ENCODE measurements around the gene CEP85L. TPM values are rescaled to one million over a fixed set of nuclear protein-coding genes. Genes with fewer than 3 reads are reported as not detected.

Gene CEP85L
- total RNA-seq, 1 experiment from 2014 or later = 5.8 TPM

DNA sequence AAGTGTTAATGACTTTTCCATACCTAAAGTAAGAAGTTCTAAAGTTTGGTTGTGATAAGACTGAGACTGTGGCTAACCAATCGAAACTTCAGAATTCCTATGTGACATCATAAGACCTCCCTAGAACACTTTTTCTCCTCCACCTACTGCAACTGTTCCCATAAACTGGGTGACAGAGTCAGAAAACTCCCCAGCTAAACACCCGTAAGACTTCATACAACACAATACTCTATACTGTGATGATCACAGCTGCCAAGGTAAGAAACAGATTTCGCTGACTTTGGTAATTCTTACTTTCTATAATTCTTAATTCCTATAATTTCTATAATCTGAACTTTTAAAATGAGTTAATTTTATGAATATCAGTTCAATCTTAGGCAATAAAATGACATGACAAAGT, 103.3 kb downstream of the CEP85L start, which contains the start of gene PLN:
PLN (plus strand) TSS at position 161 of the 400 bp plus-strand sequence. CDS start 10,626 bp downstream, outside the sequence.
- BruUV-seq (replicated peaks) = no TSS peak
- Mint-ChIP-seq H3K27me3 (ENCODE audit: unreplicated experiment) (no peaks in the 10 kb centered on the region), H3K36me3 (ENCODE audit: insufficient read depth, unreplicated experiment) (no peaks in the 10 kb centered on the region), H3K9me3 (ENCODE audit: low read depth, unreplicated experiment) (no peaks in the 10 kb centered on the region), H3K4me3 (ENCODE audit: low read depth, unreplicated experiment) (no peak within 1 kb of the TSS), H3K27ac (ENCODE audit: unreplicated experiment) (no peak within 1 kb of the TSS), H3K4me1 (ENCODE audit: low read depth, unreplicated experiment) (peaks cover 5% of the 10 kb centered on the region)
- CTCF ChIA-PET = no interaction called here
- intact Hi-C loops (cut with micrococcal nuclease; ENCODE audit: unreplicated experiment) = no loop called here
- DNase-seq = no peak
- TF ChIP-seq, protein P1, sequence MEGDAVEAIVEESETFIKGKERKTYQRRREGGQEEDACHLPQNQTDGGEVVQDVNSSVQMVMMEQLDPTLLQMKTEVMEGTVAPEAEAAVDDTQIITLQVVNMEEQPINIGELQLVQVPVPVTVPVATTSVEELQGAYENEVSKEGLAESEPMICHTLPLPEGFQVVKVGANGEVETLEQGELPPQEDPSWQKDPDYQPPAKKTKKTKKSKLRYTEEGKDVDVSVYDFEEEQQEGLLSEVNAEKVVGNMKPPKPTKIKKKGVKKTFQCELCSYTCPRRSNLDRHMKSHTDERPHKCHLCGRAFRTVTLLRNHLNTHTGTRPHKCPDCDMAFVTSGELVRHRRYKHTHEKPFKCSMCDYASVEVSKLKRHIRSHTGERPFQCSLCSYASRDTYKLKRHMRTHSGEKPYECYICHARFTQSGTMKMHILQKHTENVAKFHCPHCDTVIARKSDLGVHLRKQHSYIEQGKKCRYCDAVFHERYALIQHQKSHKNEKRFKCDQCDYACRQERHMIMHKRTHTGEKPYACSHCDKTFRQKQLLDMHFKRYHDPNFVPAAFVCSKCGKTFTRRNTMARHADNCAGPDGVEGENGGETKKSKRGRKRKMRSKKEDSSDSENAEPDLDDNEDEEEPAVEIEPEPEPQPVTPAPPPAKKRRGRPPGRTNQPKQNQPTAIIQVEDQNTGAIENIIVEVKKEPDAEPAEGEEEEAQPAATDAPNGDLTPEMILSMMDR (IDR thresholded peaks at IDR 0.05; ENCODE audit: unreplicated experiment) = no peak

DNA sequence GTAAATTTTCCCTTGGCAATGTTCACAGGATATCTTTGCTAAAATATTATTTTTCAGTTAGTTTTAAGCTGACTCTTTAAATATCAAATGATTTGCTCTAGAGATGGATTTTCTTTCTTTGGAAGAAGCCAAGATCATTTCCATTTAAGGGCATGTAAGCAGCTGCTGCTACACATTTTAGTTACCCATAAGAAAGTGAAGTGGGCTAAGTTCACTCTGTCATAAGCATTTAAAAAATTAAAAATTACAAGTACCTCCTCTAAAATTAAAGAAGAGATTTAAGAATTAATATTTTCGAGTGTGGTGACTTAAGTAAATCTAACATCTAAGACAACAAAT, 104.5 kb downstream of the CEP85L start:
- no peaks in the 10 kb centered on the region for H3K27me3 Mint-ChIP-seq (ENCODE audit: unreplicated experiment)
- TF ChIP-seq, protein P1 (IDR thresholded peaks at IDR 0.05; ENCODE audit: unreplicated experiment) = no peak
- no peak overlapping the region for H3K4me3 Mint-ChIP-seq (ENCODE audit: low read depth, unreplicated experiment)
- peaks cover 5% of the 10 kb centered on the region for H3K4me1 Mint-ChIP-seq (ENCODE audit: low read depth, unreplicated experiment)
- CTCF ChIA-PET = no interaction called here
- no peaks in the 10 kb centered on the region for H3K9me3 Mint-ChIP-seq (ENCODE audit: low read depth, unreplicated experiment)
- no peak overlapping the region for H3K27ac Mint-ChIP-seq (ENCODE audit: unreplicated experiment)
- no TSS peak for BruUV-seq (replicated peaks)
- intact Hi-C loops (cut with micrococcal nuclease; ENCODE audit: unreplicated experiment) = no loop called here
- DNase-seq = no peak
- no peaks in the 10 kb centered on the region for H3K36me3 Mint-ChIP-seq (ENCODE audit: insufficient read depth, unreplicated experiment)

DNA sequence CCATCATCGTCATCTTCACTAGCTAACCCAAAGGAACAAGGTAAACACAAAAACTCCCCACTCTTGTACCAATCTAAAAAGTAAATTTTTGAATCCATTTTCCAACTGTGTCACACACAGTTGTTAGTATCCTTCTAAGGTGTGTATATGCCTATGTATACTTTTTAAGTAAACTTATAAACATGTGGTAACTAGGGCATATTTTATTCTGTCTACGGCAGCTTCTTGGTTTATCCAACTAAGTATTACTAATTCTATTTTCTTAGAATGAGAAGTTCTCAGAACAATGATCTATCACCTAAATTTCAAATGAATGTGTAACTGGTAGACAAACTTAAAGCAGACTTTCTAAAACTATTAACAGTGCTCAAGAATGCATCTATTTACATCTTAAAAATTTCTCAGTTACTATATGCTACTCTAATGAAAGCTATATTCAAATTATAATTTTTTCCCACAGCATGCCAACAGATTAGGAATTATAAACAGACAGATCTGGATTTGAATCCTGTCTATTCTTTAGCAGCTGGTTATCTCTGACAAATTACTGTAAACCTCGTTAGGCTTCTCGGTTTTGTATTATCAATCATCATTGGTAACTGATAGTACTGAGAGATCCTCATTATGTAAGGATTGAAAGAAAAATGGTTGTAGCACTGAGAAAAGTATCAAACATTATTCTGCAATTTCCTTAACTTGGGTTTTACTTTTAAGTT, 105.1 kb downstream of the CEP85L start:
- BruUV-seq (replicated peaks) = no TSS peak
- no peak for DNase-seq
- H3K4me1 Mint-ChIP-seq (ENCODE audit: low read depth, unreplicated experiment) = peaks cover 5% of the 10 kb centered on the region
- no peak overlapping the region for H3K27ac Mint-ChIP-seq (ENCODE audit: unreplicated experiment)
- CTCF ChIA-PET = no interaction called here
- no peaks in the 10 kb centered on the region for H3K27me3 Mint-ChIP-seq (ENCODE audit: unreplicated experiment)
- intact Hi-C loops (cut with micrococcal nuclease; ENCODE audit: unreplicated experiment) = no loop called here
- H3K9me3 Mint-ChIP-seq (ENCODE audit: low read depth, unreplicated experiment) = no peaks in the 10 kb centered on the region
- TF ChIP-seq, protein P1 (IDR thresholded peaks at IDR 0.05; ENCODE audit: unreplicated experiment) = no peak
- no peaks in the 10 kb centered on the region for H3K36me3 Mint-ChIP-seq (ENCODE audit: insufficient read depth, unreplicated experiment)
- no peak overlapping the region for H3K4me3 Mint-ChIP-seq (ENCODE audit: low read depth, unreplicated experiment)

DNA sequence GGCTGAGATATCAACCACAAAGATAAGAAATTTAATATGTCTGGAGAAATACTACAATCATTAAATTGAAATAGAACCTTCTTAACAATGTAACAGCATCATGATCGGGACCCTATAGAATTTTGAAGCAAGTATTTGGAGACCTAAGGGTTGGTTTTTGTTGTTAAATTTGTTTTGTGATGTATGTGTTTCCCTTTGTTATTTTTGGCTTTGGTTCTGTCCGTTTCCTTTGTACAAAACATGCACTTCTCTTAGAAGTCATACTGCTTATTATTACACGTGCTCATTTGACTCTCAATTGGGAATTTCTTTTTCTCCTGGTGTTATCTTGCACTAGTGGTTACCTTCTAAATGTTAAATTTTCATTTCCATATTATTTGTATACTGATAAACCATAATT, 107.3 kb downstream of the CEP85L start:
- intact Hi-C loops (cut with micrococcal nuclease; ENCODE audit: unreplicated experiment) = no loop called here
- TF ChIP-seq, protein P1 (IDR thresholded peaks at IDR 0.05; ENCODE audit: unreplicated experiment) = no peak
- no peaks in the 10 kb centered on the region for H3K36me3 Mint-ChIP-seq (ENCODE audit: insufficient read depth, unreplicated experiment)
- DNase-seq = no peak
- H3K27me3 Mint-ChIP-seq (ENCODE audit: unreplicated experiment) = no peaks in the 10 kb centered on the region
- no peaks in the 10 kb centered on the region for H3K4me1 Mint-ChIP-seq (ENCODE audit: low read depth, unreplicated experiment)
- BruUV-seq (replicated peaks) = no TSS peak
- no peak overlapping the region for H3K4me3 Mint-ChIP-seq (ENCODE audit: low read depth, unreplicated experiment)
- no peaks in the 10 kb centered on the region for H3K9me3 Mint-ChIP-seq (ENCODE audit: low read depth, unreplicated experiment)
- H3K27ac Mint-ChIP-seq (ENCODE audit: unreplicated experiment) = no peak overlapping the region
- CTCF ChIA-PET = no interaction called here

Data from Calu3 (cell line).